ENCODE measurements around the gene LAMA2.

DNA sequence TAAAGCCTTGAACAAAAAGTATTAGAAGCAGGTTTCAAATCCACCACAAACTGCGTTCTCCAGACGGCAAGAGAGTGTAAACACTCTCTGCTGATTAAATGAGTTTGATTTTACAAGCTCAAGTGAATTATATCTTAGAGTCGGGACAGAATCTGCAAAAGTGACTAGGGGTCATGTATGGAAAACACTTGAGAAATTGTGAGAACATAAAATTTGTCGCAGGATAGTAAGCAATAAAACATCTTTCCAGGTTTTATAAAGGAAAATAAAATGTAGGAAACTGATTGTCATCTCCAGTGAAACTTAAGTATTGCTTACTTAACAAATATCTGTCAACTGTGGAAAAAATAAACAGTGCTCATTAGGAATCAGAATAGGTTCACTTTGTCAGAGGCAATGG lies 452.9 kb downstream of the LAMA2 start:
- TF ChIP-seq EZH2 (IDR thresholded peaks at IDR 0.05; ENCODE audit: low read depth, unreplicated experiment): no peak
- TF ChIP-seq, protein P1, sequence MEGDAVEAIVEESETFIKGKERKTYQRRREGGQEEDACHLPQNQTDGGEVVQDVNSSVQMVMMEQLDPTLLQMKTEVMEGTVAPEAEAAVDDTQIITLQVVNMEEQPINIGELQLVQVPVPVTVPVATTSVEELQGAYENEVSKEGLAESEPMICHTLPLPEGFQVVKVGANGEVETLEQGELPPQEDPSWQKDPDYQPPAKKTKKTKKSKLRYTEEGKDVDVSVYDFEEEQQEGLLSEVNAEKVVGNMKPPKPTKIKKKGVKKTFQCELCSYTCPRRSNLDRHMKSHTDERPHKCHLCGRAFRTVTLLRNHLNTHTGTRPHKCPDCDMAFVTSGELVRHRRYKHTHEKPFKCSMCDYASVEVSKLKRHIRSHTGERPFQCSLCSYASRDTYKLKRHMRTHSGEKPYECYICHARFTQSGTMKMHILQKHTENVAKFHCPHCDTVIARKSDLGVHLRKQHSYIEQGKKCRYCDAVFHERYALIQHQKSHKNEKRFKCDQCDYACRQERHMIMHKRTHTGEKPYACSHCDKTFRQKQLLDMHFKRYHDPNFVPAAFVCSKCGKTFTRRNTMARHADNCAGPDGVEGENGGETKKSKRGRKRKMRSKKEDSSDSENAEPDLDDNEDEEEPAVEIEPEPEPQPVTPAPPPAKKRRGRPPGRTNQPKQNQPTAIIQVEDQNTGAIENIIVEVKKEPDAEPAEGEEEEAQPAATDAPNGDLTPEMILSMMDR (conservative IDR thresholded peaks at IDR 0.05; ENCODE audit: low read depth in 2 of 2): no peak
- TF ChIP-seq JUNB (IDR thresholded peaks at IDR 0.05; ENCODE audit: unreplicated experiment): no peak
- TF ChIP-seq POLR2AphosphoS5 (IDR thresholded peaks at IDR 0.05; ENCODE audit: low read depth): no peak
- TF ChIP-seq STAT1 (IDR thresholded peaks at IDR 0.05; ENCODE audit: unreplicated experiment): no peak
- TF ChIP-seq EZH2phosphoT487 (IDR thresholded peaks at IDR 0.05; ENCODE audit: unreplicated experiment): no peak
- no peak for TF ChIP-seq CREB1 (CRISPR knock-in tag; IDR thresholded peaks at IDR 0.05; ENCODE audit: low read depth)
- TF ChIP-seq, protein P2, sequence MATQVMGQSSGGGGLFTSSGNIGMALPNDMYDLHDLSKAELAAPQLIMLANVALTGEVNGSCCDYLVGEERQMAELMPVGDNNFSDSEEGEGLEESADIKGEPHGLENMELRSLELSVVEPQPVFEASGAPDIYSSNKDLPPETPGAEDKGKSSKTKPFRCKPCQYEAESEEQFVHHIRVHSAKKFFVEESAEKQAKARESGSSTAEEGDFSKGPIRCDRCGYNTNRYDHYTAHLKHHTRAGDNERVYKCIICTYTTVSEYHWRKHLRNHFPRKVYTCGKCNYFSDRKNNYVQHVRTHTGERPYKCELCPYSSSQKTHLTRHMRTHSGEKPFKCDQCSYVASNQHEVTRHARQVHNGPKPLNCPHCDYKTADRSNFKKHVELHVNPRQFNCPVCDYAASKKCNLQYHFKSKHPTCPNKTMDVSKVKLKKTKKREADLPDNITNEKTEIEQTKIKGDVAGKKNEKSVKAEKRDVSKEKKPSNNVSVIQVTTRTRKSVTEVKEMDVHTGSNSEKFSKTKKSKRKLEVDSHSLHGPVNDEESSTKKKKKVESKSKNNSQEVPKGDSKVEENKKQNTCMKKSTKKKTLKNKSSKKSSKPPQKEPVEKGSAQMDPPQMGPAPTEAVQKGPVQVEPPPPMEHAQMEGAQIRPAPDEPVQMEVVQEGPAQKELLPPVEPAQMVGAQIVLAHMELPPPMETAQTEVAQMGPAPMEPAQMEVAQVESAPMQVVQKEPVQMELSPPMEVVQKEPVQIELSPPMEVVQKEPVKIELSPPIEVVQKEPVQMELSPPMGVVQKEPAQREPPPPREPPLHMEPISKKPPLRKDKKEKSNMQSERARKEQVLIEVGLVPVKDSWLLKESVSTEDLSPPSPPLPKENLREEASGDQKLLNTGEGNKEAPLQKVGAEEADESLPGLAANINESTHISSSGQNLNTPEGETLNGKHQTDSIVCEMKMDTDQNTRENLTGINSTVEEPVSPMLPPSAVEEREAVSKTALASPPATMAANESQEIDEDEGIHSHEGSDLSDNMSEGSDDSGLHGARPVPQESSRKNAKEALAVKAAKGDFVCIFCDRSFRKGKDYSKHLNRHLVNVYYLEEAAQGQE (IDR thresholded peaks at IDR 0.05; ENCODE audit: unreplicated experiment): no peak
- TF ChIP-seq ZNF114 (CRISPR knock-in tag; IDR thresholded peaks at IDR 0.05): no peak
- TF ChIP-seq ZNF331 (CRISPR knock-in tag; IDR thresholded peaks at IDR 0.05; ENCODE audit: low read depth): no peak
- TF ChIP-seq NANOG (IDR thresholded peaks at IDR 0.05; ENCODE audit: borderline replicate concordance): no peak
- TF ChIP-seq, protein P3, sequence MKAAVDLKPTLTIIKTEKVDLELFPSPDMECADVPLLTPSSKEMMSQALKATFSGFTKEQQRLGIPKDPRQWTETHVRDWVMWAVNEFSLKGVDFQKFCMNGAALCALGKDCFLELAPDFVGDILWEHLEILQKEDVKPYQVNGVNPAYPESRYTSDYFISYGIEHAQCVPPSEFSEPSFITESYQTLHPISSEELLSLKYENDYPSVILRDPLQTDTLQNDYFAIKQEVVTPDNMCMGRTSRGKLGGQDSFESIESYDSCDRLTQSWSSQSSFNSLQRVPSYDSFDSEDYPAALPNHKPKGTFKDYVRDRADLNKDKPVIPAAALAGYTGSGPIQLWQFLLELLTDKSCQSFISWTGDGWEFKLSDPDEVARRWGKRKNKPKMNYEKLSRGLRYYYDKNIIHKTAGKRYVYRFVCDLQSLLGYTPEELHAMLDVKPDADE (IDR thresholded peaks at IDR 0.05): no peak
